Peyer's patch (tissue), 4 donors: ENCODE data around the gene MAGEC2.

Experiments used
- POLR2A ChIP-seq, 2 donors: fragments of 450-650 bp; IDR thresholded peaks; one replicate each; pipeline ENCODE4 v1.5.1; 2017; ENCODE audit warnings: antibody characterized with exemption in 2 of 2, mild to moderate bottlenecking in 2 of 2, moderate library complexity in 2 of 2
- TF ChIP-seq, protein P1 (sequence below), 6 experiments: fragments of 450-650 bp in 4 of 6; fragments of 200-600 bp in 2 of 6; sonication (generic) in 1 of 6; IDR thresholded peaks; one replicate each; pipeline ENCODE4 v1.5.1; 2017 to 2019; ENCODE audit warnings: antibody characterized with exemption in 6 of 6, mild to moderate bottlenecking in 3 of 6, moderate library complexity in 1 of 6

DNA sequence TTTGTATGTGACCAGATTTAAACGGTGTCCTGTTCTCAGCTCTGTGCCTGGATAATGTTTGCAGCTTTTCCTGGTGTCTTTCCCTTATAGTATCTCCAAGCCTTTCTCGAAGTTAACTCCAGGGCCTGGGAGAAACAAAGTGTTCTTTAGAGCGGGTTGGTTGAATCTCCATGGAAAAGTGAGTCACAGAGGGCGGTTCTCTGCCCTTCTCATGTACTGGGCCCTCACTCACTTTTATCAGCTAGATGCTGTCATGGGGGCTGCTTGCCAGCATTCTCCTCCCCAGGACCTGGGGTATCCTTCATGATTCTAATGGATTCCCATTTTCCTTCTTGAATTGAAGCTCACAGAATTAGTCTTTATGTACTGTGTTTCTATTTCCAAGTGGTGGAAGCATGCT lies 46.1 kb upstream of the MAGEC2 start:
- TF ChIP-seq, protein P1, sequence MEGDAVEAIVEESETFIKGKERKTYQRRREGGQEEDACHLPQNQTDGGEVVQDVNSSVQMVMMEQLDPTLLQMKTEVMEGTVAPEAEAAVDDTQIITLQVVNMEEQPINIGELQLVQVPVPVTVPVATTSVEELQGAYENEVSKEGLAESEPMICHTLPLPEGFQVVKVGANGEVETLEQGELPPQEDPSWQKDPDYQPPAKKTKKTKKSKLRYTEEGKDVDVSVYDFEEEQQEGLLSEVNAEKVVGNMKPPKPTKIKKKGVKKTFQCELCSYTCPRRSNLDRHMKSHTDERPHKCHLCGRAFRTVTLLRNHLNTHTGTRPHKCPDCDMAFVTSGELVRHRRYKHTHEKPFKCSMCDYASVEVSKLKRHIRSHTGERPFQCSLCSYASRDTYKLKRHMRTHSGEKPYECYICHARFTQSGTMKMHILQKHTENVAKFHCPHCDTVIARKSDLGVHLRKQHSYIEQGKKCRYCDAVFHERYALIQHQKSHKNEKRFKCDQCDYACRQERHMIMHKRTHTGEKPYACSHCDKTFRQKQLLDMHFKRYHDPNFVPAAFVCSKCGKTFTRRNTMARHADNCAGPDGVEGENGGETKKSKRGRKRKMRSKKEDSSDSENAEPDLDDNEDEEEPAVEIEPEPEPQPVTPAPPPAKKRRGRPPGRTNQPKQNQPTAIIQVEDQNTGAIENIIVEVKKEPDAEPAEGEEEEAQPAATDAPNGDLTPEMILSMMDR (IDR thresholded peaks at IDR 0.05), result no peak
- TF ChIP-seq POLR2A (IDR thresholded peaks at IDR 0.05), result no peak
